ENCODE results near the gene TMX2.
A peak's percentile ranks its signal among the peaks of the same experiment; 100 is the strongest.

The TMX2 gene

DNA sequence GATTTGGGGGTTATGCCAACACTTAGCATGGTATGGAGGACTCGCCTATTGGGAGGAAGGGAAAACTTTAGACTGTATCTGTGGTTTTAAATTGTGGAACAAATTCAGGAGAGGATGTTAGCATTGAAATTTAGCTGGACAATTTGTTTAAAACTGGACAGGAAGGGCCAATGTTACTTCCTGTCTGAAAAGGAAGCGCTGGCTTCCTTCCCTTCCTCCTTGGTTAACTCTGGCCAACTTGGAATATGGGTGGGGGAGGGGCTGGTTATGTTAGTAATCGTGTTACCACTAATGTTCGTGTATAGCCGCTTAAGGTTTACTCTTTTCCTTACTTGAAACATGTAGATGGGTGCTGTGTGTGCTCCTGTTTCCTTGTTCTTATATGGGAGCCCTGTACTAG, 63.1 kb downstream of the TMX2 start:
- Histone ChIP-seq H3K9me3 (no peaks in the 10 kb centered on the region), H3K36me3 (no peaks in the 10 kb centered on the region), H3K4me1 (peaks cover 2% of the 10 kb centered on the region; the same call in 1 of the 2 replicates), H3K4me3 (ENCODE audit: low read depth, low read length) (no peak overlapping the region), H3K27me3 (no peaks in the 10 kb centered on the region)
- DNase-seq: no peak
- TF ChIP-seq, protein P1, sequence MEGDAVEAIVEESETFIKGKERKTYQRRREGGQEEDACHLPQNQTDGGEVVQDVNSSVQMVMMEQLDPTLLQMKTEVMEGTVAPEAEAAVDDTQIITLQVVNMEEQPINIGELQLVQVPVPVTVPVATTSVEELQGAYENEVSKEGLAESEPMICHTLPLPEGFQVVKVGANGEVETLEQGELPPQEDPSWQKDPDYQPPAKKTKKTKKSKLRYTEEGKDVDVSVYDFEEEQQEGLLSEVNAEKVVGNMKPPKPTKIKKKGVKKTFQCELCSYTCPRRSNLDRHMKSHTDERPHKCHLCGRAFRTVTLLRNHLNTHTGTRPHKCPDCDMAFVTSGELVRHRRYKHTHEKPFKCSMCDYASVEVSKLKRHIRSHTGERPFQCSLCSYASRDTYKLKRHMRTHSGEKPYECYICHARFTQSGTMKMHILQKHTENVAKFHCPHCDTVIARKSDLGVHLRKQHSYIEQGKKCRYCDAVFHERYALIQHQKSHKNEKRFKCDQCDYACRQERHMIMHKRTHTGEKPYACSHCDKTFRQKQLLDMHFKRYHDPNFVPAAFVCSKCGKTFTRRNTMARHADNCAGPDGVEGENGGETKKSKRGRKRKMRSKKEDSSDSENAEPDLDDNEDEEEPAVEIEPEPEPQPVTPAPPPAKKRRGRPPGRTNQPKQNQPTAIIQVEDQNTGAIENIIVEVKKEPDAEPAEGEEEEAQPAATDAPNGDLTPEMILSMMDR (IDR thresholded peaks at IDR 0.05; ENCODE audit: low read depth, low read length): no peak

DNA sequence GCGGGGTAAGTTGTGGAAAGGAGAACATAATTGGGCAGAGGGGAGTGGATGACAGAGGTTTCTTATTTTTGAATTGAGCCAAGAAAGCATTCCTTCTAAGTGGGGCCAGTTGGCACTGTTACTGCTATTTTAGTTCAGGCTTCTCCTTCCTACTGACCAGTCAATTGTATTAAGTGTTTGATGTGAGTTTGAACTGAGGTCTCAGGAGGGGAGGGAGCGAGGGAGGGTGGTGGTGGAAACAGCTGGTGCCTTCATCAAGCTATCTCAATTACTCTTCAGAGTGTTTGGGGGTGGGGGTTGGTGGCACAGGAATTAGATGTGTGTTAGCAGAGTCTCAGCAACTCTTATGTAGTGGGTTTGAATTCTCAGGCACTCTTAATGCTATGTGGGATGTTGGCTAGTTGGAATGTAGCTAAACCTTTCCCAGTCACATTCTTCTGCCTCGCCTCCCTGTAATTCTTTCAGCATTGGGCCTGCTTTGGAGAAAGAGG, 63.7 kb downstream of the TMX2 start:
- Histone ChIP-seq H3K4me3 (ENCODE audit: low read depth, low read length) (no peak overlapping the region), H3K4me1 (peaks cover 2% of the 10 kb centered on the region; the same call in 1 of the 2 replicates), H3K9me3 (no peaks in the 10 kb centered on the region), H3K36me3 (no peaks in the 10 kb centered on the region), H3K27me3 (no peaks in the 10 kb centered on the region)
- TF ChIP-seq, protein P1 (IDR thresholded peaks at IDR 0.05; ENCODE audit: low read depth, low read length): no peak
- no peak for DNase-seq

DNA sequence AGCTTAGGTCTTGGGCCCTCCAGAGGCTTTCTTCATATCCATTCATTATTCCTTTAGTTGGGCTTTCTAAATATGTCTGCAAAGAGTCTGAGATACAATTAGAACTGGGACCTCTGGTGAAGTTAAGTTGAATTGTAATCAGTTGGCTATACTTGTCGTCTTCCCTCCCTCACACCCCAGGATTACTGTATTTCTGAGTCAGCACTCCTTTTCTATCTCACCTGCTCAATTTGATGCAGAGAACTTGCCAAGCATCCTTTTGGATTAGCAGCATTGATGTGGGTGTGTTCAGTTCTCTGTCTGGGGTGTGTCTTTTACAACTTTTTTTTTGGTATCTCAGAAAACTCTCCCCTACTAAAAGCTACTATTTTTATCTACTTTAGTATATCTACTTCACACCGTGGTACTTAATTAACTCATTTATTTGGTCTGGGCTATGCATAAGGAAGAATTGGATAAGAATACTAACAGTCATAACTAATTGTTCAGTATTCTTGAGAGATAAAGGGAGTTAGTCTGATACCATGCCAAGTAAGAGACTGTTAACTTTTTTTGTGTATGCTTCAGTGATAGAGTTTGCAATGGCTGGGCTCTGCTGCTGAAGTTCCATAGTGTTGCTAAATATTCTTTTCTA, 64.3 kb downstream of the TMX2 start:
- no peaks in the 10 kb centered on the region for H3K27me3 ChIP-seq
- H3K4me1 ChIP-seq: peaks cover 2% of the 10 kb centered on the region; the same call in 1 of the 2 replicates

DNA sequence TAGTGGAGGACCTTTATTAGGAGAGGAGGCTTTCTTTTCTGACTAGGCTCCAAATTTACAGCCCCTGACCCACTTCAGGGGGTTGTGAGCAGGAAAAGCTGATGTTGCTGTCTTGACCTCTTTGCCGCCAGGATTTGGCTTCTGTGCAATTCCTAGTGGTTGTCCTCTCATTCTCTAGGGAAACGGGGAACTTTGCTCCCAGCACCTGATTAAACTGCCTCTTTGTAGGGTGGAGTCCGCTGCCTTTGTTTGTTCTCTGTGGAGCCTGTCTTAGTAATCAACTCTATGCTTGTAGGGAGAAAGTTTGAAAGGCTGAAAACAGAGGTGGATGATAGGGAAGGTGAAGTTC, 65.5 kb downstream of the TMX2 start:
- H3K36me3 ChIP-seq: no peaks in the 10 kb centered on the region
- H3K27me3 ChIP-seq: no peaks in the 10 kb centered on the region
- no peaks in the 10 kb centered on the region for H3K9me3 ChIP-seq
- H3K4me3 ChIP-seq (ENCODE audit: low read depth, low read length): peak overlapping the region; percentile 6; the same call in 1 of the 2 replicates
- TF ChIP-seq, protein P1 (IDR thresholded peaks at IDR 0.05; ENCODE audit: low read depth, low read length): no peak
- DNase-seq: no peak
- peaks cover 2% of the 10 kb centered on the region; the same call in 1 of the 2 replicates for H3K4me1 ChIP-seq

More for the DNA sequence above, 64.3 kb downstream of the TMX2 start:
- DNase-seq: no peak
- no peaks in the 10 kb centered on the region for H3K36me3 ChIP-seq
- H3K9me3 ChIP-seq: no peaks in the 10 kb centered on the region
- TF ChIP-seq, protein P1 (IDR thresholded peaks at IDR 0.05; ENCODE audit: low read depth, low read length): no peak
- no peak overlapping the region for H3K4me3 ChIP-seq (ENCODE audit: low read depth, low read length)

DNA sequence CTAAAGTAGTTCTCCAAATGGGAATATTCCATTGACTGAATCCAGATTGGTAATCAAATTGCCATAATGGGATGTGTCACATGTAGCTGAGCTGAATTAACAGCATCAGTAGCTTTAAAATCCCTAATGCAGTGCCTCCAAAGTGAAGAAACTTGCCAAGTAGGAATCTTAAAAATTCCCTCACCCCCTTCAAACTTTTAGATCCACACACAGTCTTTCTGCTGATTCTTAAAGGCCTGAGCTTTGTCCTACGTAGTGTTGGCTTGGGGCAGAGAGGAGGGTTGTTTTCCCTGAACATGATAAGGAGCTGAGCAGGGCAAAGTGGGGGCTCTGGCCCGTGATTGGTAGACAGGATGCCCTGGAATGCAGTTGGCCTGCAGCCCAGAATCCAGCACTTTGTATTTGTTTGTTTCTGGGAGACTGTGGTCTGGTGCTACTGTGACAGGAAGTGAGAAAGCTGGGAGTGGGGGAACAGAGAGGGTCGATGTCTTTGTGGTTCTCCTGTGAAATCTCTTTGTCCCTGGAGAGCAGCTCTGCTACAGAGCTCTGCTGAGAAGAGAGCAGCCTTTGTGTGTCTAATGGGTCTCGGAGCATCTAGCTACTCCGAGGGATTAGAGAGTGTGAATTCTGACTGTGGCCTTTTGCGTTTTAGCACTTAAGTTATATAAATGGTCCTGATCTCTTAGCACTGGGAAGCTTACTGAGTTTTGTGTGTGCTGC, 66.1 kb downstream of the TMX2 start:
- no peaks in the 10 kb centered on the region for H3K36me3 ChIP-seq
- H3K4me3 ChIP-seq (ENCODE audit: low read depth, low read length): peak overlapping the region; percentile 6; the same call in 1 of the 2 replicates
- peaks cover 2% of the 10 kb centered on the region; the same call in 1 of the 2 replicates for H3K4me1 ChIP-seq
- peak; percentile 72 for DNase-seq
- H3K27me3 ChIP-seq: no peaks in the 10 kb centered on the region
- H3K9me3 ChIP-seq: no peaks in the 10 kb centered on the region
- TF ChIP-seq, protein P1 (IDR thresholded peaks at IDR 0.05; ENCODE audit: low read depth, low read length): no peak

DNA sequence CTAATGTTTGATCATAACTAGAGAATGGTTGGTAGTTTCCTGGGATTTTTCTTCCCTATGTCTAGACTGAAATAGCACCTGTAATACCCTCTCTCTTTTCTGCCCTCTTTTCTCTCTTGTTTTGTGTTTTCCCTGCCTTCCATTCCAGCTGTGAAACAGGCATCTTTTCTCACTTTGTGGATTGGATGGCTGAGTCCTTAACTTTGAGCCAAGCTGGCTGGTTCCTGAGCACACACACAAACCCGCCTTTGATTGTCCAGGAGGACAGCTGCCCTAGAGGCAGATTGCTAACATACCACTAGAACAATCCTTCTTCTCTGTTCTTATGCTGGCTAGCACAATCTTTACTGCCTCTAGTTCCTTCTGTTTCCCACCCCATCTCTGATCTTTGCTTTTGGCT, 66.9 kb downstream of the TMX2 start:
- DNase-seq: no peak
- Histone ChIP-seq H3K4me1 (peaks cover 2% of the 10 kb centered on the region; the same call in 1 of the 2 replicates), H3K36me3 (no peaks in the 10 kb centered on the region), H3K4me3 (ENCODE audit: low read depth, low read length) (no peak overlapping the region), H3K9me3 (no peaks in the 10 kb centered on the region), H3K27me3 (no peaks in the 10 kb centered on the region)
- TF ChIP-seq, protein P1 (IDR thresholded peaks at IDR 0.05; ENCODE audit: low read depth, low read length): no peak

Data from BE2C (cell line).